GM19035 (cell line): ENCODE results near the gene WASHC2C.
"Not testable (repeated sequence)": the region's sequence is repeated elsewhere in the genome, so short reads cannot be mapped to it uniquely, and the experiment has no call there.

ENCODE experiments used
- ATAC-seq: cut with Tn5 transposase; IDR thresholded peaks from one replicate; pipeline ENCODE4 v1.9.1; 2021; ENCODE audit not compliant: unreplicated experiment

WASHC2C gene

GRCh38 chr10:45726703-45727420, at the start of gene WASHC2C:
TSS of gene WASHC2C (plus strand) at chr10:45727266. CDS start at chr10:45727318, 52 bp downstream.
- peak; percentile 93 for ATAC-seq

- ATAC-seq: not testable (repeated sequence)
Observed at GRCh38 chr10:45678467-45678866, 48.6 kb upstream of the WASHC2C start.

GRCh38 chr10:45710200-45710796, 16.8 kb upstream of the WASHC2C start:
- peak; percentile 69 for ATAC-seq

GRCh38 chr10:45711223-45711622, 15.8 kb upstream of the WASHC2C start:
- not testable (repeated sequence) for ATAC-seq

- ATAC-seq: not testable (repeated sequence)
Observed at GRCh38 chr10:45717053-45717452, 10.0 kb upstream of the WASHC2C start.

GRCh38 chr10:45717642-45718041, 9.4 kb upstream of the WASHC2C start:
- not testable (repeated sequence) for ATAC-seq

- ATAC-seq: not testable (repeated sequence)
Observed at GRCh38 chr10:45721503-45721902, 5.6 kb upstream of the WASHC2C start.

GRCh38 chr10:45723851-45724250, 3.2 kb upstream of the WASHC2C start:
- not testable (repeated sequence) for ATAC-seq

GRCh38 chr10:45727421-45727965, 427 bp downstream of the WASHC2C start:
- ATAC-seq: peak; percentile 64

- not testable (repeated sequence) for ATAC-seq
Observed at GRCh38 chr10:45734449-45734848, 7.4 kb downstream of the WASHC2C start.

GRCh38 chr10:45734867-45735266, 7.8 kb downstream of the WASHC2C start:
- not testable (repeated sequence) for ATAC-seq

GRCh38 chr10:45741559-45741958, 14.5 kb downstream of the WASHC2C start:
- ATAC-seq: not testable (repeated sequence)

GRCh38 chr10:45742014-45742413, 14.9 kb downstream of the WASHC2C start:
- ATAC-seq: not testable (repeated sequence)

- not testable (repeated sequence) for ATAC-seq
Observed at GRCh38 chr10:45751141-45751540, 24.1 kb downstream of the WASHC2C start.

- not testable (repeated sequence) for ATAC-seq
Observed at GRCh38 chr10:45752210-45752609, 25.1 kb downstream of the WASHC2C start.

- not testable (repeated sequence) for ATAC-seq
Observed at GRCh38 chr10:45753979-45754495, 27.0 kb downstream of the WASHC2C start.

- ATAC-seq: not testable (repeated sequence)
Observed at GRCh38 chr10:45755083-45755482, 28.0 kb downstream of the WASHC2C start.

GRCh38 chr10:45756065-45756464, 29.0 kb downstream of the WASHC2C start:
- not testable (repeated sequence) for ATAC-seq

GRCh38 chr10:45757661-45758396, 30.8 kb downstream of the WASHC2C start:
- not testable (repeated sequence) for ATAC-seq

GRCh38 chr10:45761622-45762021, 34.6 kb downstream of the WASHC2C start:
- peak; percentile 60 for ATAC-seq

- not testable (repeated sequence) for ATAC-seq
Observed at GRCh38 chr10:45763037-45763436, 36.0 kb downstream of the WASHC2C start.
